ENCODE data around the gene SCARF2.

GRCh38 chr22:20383538-20383937 lies 54.1 kb downstream of the SCARF2 start:
- TF ChIP-seq CTCF (IDR thresholded peaks at IDR 0.05; ENCODE audit: low read depth, low read length), result no peak
- TF ChIP-seq EZH2phosphoT487 (IDR thresholded peaks at IDR 0.05; ENCODE audit: low read depth), result no peak

All from OCI-LY3 (cell line).